HG03095 (cell line): ENCODE data around the gene FGA.
A peak's percentile ranks its signal among the peaks of the same experiment; 100 is the strongest.

Source experiments
- ATAC-seq: cut with Tn5 transposase; IDR thresholded peaks from one replicate; pipeline ENCODE4 v1.9.1; 2021; ENCODE audit warnings: moderate library complexity; ENCODE audit not compliant: unreplicated experiment

Gene FGA

DNA sequence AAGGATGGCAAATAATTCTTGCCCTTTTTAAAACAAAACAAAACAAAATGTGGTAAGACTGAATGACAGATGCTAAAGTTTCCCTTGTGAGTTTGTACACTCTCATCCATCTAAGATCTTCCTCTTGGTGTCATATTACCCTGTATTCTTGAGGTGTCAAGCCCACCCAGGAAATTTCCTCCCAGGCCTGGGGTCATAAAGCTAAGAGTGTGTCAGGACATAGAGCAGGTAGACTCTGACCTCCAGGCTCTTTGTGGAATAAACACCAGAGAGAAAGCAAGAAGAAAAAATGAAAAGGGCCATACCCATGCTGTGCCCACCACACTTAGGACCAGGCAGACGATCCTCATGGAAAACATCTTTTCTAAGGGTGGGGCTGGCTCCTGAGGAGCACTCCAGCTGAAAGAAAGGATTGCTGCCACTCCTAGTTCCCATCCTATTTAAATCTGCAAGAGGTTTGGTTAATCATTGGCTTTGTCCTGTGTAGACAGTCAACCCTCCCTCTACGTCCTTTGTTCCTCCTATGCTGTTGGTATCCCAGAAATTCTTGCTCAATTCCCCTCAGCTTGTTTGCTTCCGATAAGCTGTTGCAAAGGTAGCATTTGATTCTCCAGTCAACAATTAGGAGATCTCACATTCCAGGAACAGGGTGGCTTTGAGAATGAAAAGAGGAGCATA is at the start of gene FGA:
Gene FGA (minus strand): TSS at position 414 of the 678 bp plus-strand sequence. CDS start 55 bp downstream, at position 359.
- no peak for ATAC-seq

DNA sequence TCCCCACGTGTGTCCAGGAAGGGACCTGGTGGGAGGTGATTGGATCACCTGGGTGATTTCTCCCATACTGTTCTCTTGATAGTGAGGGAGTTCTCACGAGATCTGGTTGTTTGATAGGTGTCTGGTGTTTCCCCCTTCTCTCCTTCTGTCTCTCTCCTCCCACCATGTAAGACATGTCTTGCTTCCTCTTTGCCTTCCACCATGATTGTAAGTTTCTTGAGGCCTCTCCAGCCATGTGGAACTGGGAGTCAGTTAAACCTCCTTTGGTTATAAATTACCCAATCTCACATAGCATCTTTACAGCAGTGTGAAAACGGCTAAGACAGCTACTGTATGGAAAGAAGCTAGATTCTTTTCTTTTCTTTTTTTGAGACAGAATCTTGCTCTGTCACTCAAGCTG is 43.5 kb upstream of the FGA start:
- ATAC-seq, result peak; percentile 51

DNA sequence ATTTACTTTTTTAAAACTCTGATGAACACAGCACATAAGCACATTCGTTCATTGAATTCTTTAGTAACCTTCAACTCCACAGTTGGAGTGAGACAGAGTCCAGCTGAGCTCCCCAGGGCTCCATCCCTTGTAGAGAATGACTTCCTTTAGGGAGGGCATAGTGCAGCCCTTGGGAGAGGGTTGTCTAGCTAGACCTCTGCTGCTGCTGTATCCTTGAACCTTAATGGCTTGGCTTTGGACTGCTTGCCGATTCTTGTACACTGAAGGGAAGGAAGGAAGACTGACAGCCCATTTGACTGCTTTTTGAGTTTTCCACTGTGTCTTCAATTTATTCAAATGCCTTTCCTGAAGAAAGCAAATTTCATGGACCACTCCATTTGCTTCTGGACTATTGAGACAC is 41.3 kb upstream of the FGA start:
- ATAC-seq, result no peak

DNA sequence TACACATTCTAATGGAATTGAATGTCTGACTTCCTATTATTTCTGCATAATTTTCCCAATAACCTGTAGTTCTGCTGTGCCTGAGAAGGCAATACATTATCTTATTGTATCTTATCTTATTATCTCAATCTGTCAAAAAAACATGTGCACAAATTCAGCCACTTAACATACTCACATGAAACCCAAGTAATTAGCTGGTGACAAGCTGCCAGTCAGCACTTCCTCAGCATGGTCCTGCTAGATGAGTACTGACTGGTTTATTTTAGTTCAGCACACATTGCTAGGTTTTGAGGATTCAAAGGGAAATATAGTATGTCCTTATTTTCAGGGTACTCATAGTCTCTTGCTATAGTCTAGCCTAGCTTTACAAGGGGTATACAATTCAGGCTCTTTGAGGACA is 39.8 kb upstream of the FGA start:
- ATAC-seq, result no peak

DNA sequence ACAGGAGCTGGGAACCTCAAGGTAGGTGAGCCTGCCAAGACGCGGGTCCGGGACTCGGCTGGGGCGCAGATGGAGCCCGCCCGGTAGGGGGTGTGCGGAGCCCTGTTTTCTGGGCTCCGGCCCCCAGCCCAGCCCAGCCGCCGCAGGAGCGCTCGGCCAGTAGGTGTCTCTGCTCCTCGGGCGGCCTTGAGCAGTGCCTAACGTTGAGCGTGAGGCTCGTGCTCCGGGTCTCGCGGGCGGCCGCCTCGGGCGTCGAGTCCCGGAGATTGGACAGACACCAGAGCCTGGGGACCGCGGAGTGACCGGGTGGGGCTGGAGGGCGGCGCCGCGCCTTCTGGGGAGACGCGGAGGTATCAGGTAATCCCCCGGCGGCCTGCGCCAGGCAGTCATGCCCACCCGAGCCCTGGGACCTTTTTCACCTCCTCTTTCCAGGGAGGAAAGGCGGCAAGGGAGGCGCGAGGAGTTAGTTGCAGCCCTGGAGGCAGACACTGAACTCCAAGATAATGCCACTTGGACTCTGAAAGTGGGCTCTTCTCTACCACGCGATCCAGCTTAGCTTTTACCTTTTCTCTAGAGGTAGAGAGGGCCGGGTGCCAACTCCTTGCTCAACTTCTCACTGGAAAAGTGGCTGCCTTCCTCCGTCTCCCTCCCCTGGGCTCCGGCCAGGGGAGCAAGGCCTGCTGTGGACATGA is 36.4 kb upstream of the FGA start:
- ATAC-seq, result peak; percentile 97

DNA sequence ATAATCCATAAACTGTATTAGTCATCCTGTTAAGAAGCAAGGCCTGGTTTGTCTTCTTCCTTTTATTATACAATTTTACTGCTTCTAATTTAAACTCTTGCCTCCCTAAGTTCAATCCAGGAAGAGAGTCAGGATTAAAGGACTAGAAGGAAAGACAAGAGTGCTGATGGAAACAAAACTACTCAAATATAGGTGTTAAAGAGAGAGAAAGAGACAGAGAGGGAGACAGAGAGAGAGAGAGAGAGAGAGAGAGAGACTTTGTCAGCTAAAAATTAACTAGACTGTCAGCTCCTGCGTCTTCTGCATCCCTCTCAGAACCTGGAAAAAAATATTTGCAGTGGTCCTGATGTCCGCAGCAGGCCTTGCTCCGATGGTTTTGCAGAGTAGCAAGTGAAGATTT is 35.4 kb upstream of the FGA start:
- ATAC-seq, result no peak

DNA sequence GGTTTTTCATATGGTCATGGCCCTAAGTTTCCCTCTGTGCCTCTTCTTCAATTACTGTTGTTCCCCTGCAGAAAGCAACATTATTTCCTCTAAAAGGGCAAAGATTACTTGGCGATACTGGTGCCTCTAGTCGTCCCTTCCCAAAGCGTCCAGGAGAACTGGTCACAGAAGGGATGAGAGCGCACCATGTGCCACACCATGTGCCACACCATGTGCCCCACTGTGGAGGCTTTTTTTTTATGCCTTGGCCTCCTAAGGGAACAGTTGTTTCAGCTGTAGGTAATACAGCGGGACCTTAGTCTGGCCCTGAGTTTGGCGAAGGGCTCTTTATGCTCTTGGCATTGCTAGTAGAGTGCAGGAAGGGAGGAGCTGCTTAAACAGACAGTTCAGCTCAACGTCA is 33.5 kb upstream of the FGA start:
- ATAC-seq, result no peak

DNA sequence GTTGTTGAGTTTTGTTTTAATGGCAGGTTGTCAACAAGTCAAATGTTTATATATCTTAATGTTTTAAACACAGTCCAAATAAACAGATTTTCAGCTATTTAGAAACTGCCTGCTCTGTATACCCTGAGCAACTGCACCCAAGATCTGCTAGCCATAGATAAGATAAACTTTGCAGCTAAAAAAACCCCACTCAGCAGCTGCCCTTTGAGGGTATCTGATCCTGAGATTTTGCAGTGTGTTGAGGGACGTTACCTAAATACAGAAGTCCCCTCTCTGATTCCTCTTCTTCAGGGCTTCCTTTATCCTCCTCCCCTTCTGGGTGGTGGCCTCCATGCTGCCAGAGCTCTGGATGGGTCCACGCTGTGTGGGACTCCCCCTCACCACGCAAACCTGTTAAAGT is 32.9 kb upstream of the FGA start:
- no peak for ATAC-seq

DNA sequence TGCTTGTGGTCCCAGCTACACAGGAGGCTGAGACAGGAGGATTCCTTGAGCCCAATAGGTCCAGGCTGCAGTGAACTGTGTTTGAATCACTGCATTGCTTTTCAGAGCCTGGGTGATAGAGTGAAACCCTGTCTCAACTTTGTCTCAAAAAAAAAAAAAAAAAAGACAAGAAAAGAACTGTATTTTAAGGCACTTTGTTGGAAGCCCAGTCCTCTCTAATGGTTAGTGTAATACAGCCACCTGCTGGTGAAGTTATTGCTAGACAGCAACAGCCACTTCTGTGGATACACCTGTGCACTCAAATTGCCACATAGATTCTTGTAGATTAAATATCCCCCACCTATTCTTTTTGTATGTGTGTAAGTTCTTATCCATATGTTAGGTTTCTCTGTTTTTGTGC is 32.1 kb upstream of the FGA start:
- ATAC-seq, result peak; percentile 42

DNA sequence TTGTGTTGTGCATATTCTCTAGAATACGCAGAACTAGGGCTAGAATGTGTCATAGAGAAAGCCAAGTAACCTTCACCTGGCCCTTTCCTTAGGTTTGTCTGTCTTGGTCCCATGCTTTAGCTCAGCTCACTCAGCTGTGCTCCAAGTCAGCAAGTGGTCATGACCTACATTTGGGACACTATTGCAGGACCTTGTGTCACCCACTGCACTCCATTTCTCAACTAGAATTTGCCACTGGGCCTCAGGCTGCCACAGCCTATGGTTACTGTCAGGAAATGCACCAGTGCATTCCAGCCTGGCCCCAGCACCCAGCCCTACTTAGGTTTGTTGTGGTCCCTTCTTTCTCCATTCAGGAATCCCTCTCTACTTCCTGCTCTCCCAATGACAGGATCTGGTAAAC is 29.6 kb upstream of the FGA start:
- no peak for ATAC-seq

DNA sequence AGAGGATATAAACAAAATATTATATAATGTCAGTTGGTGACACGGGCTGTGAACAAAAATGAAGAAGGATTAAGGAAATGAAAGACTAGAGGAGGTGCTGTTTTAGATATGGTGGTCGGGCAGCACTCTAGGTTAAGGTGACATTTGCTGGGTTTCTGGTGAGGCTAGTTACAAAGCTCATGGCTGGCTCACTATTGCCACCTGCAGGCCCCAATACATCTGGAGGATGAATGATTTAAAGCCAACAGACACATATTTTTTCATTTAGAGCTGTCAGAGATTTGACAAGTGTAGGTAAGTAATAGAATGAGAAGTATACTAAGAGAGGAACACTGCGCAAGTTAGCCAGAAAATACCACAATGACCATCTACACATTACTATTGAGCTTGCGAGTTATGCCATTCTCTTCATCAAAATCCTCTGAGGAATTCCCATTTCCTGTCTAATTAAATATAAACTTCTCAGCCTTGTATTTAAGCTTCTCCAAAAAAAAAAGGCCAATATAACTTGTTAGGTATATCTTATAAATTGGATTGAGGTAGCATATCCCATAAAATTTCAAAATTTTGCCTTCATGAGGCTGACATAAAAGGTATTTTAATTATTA is 28.3 kb upstream of the FGA start:
- peak; percentile 55 for ATAC-seq

DNA sequence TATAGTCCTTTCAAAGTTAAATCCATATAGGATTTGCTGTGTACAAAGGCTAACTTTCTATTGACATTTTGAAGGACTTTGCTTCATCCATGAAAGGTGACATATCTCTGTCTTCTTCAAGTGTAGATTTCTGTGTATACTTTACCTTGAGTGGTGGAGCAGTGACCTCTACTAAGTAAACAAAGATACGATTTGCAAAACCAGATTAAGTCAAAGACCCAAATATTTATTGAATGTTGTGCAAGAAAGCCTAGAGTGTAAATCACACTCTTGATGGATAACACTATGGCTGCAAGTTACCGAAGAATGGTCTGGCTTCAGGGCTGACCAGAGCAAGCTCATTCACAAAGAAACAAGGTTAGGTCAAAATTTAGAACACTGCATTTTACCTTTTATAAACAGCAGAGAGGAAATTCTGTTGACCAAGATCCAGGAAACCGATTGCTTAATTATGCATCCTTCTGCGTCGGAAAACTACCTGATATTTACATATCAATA is 27.3 kb upstream of the FGA start:
- no peak for ATAC-seq

DNA sequence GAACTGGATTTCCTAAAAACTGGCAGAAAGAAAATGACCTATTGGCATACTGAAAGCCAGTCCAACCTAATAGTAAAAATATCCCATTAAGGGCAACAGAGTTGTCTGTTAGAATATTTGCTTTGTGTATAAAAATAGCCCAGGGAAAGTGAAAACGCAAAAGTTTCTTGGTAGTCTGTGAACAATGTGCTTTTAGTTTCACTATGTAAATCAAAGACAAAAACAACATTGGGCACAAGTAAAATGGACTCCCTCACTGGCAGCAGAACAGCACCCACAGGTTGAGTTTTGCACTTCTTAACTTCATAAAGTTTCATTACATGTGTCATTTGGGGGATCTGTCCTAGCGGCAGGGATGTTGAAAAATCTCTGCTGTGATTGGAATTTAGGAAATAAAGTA is 26.2 kb upstream of the FGA start:
- peak; percentile 95 for ATAC-seq

DNA sequence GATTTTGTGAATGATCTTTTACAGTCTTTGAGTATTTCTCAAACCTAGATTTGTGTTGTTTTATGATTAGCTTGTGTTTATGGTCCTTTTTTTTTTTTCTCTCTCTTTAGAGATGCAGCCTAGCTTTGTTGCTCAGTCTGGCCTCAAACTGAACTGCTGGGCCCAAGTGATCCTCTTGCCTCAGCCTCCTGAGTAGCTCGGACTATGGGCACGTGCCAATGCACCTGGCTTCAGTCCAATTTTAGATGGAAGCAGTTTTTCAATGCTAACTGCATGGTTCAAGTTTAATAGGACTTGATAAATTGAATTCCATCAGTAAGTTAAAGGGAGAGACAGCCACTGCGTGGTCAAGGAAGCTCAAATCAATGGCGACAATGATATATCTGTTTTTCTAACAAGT is 25.7 kb upstream of the FGA start:
- no peak for ATAC-seq

DNA sequence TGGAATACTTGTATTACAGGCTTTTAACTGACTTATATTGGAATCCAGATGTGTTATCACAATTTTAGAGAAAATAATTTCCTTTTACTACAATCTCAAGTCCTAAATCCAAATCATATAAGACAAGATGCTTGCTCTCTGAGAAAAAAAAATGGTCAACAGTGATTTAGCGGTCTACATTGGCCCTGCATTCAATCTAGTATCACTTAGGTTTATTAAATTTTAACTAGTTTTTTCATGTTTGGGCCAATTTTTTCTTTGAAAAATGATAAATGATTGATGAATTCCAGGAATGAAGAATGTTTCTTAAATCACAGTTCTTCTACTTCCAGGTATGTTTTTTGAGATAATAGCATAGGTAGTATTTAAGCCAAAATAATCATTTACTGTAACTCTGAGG is 24.7 kb upstream of the FGA start:
- ATAC-seq, result no peak

DNA sequence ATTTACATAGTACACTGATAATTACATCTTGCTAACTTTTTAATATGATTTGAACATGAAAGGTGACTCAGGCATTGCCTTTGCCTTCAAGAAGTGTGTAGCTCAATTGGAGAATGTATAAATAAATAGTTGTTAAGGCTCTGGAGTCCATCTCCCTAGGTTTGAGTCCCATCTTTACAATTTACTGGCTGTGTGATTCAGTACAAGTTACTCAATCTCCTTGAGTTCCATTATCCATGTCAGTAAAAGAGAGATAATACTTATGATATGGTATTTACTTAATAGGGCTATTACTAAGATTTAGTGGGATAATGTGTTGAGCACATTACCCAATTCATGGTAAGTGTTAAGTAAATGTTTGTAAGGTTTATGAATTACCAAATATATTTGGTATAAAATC is 23.8 kb upstream of the FGA start:
- no peak for ATAC-seq

DNA sequence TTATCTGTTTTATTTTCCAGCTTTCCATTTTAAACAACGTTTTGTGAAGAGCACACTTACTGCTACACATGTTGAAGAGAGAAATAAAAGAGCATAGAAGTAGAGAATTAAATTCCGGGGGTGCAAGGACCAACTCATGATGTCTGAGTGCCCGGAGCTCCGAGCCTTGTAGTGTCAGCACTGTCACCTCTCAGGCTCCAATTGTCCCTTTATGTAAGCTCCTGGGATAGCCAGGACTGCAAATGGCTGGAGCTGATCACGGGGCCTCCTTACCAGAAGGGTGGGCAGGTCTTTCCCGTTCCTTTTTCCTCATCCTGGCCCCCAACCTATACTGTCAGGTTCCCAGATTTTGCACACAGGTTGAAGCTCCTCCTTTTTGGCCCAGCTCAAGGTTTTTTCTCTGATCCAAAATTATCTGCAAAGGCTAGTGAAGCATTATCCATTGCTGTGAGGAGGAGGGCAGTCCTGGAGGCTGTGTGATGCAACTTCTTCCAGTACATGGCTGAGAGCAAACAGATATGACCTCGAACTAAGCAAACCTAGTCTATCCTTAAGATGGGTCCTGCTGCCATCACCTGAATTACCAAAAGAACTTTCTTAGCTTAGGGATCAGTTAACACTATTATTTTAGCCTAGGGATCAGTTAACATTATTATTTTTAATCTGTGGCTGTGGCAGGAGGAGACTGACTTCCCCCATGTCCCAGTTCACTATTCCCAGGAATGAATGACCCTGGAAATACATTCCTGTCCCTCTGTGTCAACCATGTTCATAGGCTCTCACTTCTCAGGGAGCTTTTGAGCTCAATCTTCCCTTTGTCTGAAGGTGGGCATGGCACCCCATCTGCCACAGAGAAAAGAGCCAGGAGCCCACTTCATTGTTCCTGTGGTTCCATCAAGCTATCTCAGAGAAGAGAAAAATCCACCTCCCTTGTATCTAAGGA is 22.2 kb upstream of the FGA start, which contains the start of gene FGG:
Gene FGG (minus strand): TSS at position 185 of the 943 bp plus-strand sequence. CDS start 47 bp downstream, at position 138.
- ATAC-seq, result no peak

DNA sequence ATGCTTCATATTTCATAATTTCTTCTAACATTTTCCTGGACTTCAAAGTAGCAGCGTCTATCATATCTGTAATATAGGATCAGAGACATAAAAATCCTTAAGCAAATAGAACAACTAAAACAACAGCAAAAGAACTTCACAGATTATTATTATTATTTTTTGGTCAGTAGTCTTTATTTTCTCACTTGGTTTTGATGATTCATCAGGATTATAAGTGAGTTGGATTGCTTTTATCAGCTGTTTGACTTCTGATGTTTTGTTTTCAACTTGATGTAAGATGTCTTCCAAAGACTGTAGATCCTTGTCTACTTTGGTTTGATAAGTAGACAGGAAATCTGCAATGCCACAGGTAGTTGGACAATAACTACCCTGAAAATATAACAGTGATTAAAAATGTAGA is 21.3 kb upstream of the FGA start:
- ATAC-seq, result no peak

DNA sequence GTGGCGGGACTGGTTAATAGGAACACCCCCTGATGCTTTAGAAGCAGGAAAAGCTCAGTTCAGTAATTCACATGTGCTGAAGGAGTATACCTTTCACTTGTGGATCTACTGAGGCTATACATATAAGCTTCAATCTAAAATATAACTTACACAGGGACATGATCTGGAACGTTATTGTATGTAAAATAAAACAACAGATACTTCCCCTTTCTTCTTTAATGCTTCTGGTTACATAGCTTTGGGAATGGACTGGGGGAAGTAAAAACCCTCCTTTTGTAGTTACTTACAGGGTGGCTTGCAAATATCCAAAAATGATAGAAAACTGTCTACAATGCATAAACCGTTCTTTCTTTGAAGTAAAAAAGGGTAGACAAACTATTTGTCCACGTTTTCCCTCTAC is 20.0 kb upstream of the FGA start:
- no peak for ATAC-seq

DNA sequence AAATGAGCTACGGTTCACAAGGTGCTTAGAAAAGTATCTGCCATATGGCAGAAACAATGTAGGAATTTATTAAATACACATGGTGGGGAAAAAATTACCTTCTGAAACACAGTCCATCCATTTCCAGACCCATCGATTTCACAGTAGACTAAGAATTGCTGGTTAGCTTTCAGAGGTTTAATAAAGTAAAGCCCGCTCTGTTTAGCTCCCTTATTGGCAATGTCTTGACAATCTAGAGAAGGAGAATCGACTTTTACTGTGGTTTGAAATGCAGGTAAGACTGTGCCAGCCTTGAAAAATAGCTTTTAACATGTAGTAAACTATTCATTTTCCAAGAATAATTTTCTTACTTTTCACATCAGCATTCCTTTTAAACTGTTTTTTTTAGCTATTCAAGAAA is 19.0 kb upstream of the FGA start:
- no peak for ATAC-seq
